Measurements from ENCODE around the gene HOXB2. TPM values are rescaled to one million over a fixed set of nuclear protein-coding genes. Genes with fewer than 3 reads are reported as not detected.

HOXB2 gene
- total and polyA plus RNA-seq, 8 donors = 0.39 to 5.1 (median 1.8) TPM

- Histone ChIP-seq H3K36me3 (no peaks in the 10 kb centered on the region), H3K4me3 (peak overlapping the region in 3 of 4 donors; percentile 5 to 34 (median 21)), H3K27me3 (peaks cover 0 to 20% (median under 1%) of the 10 kb centered on the region in 4 donors), H3K4me1 (no peaks in the 10 kb centered on the region), H3K9me3 (no peaks in the 10 kb centered on the region), H3K27ac (peak overlapping the region in 1 of 4 donors; percentile 19)
- 7 to 9% methylated on average over 43 to 73 of the region's 73 CpGs for WGBS, 2 donors
- FAIRE-seq (no peak), ATAC-seq (peak in 1 of 4 donors; percentile 28), DNase-seq (peak in 1 of 6 donors; percentile 66)
- TF ChIP-seq CTCF (IDR thresholded peaks at IDR 0.05) = no peak
- intact Hi-C loops (cut with DNase I) = no loop called here
These were observed 19.5 kb upstream of the HOXB2 start for GRCh38 chr17:48564188-48565021.

DNA sequence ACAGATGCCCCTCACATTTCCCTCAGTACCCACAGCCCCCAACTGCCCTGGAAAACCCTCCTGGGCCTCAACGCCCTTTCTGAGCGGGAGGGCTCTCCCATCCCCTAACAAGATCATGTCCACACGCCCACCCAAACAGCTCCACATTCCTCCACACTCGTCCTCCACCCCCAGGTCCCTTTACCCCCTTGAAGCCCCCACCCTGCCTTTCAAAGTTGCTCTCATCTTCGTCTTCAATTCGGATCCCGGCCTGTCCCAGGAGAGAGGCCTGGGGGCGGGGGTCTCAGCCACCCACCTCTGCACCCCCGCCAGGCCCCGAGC lies 18.9 kb upstream of the HOXB2 start:
- Histone ChIP-seq H3K36me3 (no peaks in the 10 kb centered on the region), H3K27ac (no peak overlapping the region), H3K27me3 (peaks cover 0 to 20% (median 0%) of the 10 kb centered on the region in 4 donors), H3K4me3 (peak overlapping the region in 1 of 4 donors; percentile 34), H3K9me3 (no peaks in the 10 kb centered on the region), H3K4me1 (no peaks in the 10 kb centered on the region)
- DNase-seq = no peak
- TF ChIP-seq CTCF (IDR thresholded peaks at IDR 0.05) = no peak
- intact Hi-C loops (cut with DNase I) = no loop called here
- ATAC-seq = no peak
- no peak for FAIRE-seq
- 20 to 21% methylated on average over 10 of the region's 10 CpGs for WGBS, 2 donors

GRCh38 chr17:48563385-48563838 lies 18.5 kb upstream of the HOXB2 start:
- FAIRE-seq = no peak
- 46 to 56% methylated on average over 6 of the region's 6 CpGs for WGBS, 2 donors
- no peak overlapping the region for H3K4me3 ChIP-seq
- H3K4me1 ChIP-seq = no peaks in the 10 kb centered on the region
- peaks cover 0 to 20% (median 0%) of the 10 kb centered on the region in 4 donors for H3K27me3 ChIP-seq
- no peaks in the 10 kb centered on the region for H3K9me3 ChIP-seq
- intact Hi-C loops (cut with DNase I) = no loop called here
- ATAC-seq = no peak
- no peaks in the 10 kb centered on the region for H3K36me3 ChIP-seq
- no peak for DNase-seq
- H3K27ac ChIP-seq = no peak overlapping the region
- no peak for TF ChIP-seq CTCF (IDR thresholded peaks at IDR 0.05)

GRCh38 chr17:48562934-48563333 lies 18.0 kb upstream of the HOXB2 start:
- 42 to 45% methylated on average over 5 of the region's 5 CpGs for WGBS, 2 donors
- no peak for ATAC-seq
- DNase-seq = no peak
- H3K9me3 ChIP-seq = no peaks in the 10 kb centered on the region
- no peak overlapping the region for H3K4me3 ChIP-seq
- H3K27me3 ChIP-seq = peaks cover 0 to 15% (median 0%) of the 10 kb centered on the region in 4 donors
- FAIRE-seq = no peak
- H3K27ac ChIP-seq = no peak overlapping the region
- H3K4me1 ChIP-seq = no peaks in the 10 kb centered on the region
- H3K36me3 ChIP-seq = no peaks in the 10 kb centered on the region
- intact Hi-C loops (cut with DNase I) = no loop called here
- no peak for TF ChIP-seq CTCF (IDR thresholded peaks at IDR 0.05)
